GM12891 (cell line): Measurements from ENCODE around the gene FSD2.

ENCODE experiments used
- POLR2A ChIP-seq: IDR thresholded peaks from 2 replicates; pipeline ENCODE4 v1.6.1; 2011; ENCODE audit warnings: low read depth, low read length, control low read depth
- POLR2AphosphoS5 ChIP-seq: IDR thresholded peaks from 2 replicates; pipeline ENCODE4 v1.6.1; 2011; ENCODE audit warnings: low read depth, low read length, control low read depth
- TAF1 ChIP-seq: IDR thresholded peaks from 2 replicates; pipeline ENCODE4 v1.6.1; 2011; ENCODE audit warnings: low read depth, low read length, control low read depth

GRCh38 chr15:82823049-82823448 is 17.2 kb upstream of the FSD2 start:
- TF ChIP-seq POLR2A (no peak), TAF1 (no peak), POLR2AphosphoS5 (no peak)
